HG02884 (cell line): ENCODE results near the gene NFASC.

Experiments
- ATAC-seq: cut with Tn5 transposase; IDR thresholded peaks from one replicate; pipeline ENCODE4 v1.9.1; 2021; ENCODE audit warnings: mild to moderate bottlenecking, moderate library complexity; ENCODE audit not compliant: unreplicated experiment

The NFASC gene

GRCh38 chr1:204979306-204979705 is 108.6 kb downstream of the NFASC start:
- no peak for ATAC-seq

GRCh38 chr1:204979891-204980649 is 109.4 kb downstream of the NFASC start:
- ATAC-seq, result no peak

GRCh38 chr1:204980840-204981405 is 110.3 kb downstream of the NFASC start:
- ATAC-seq, result no peak

GRCh38 chr1:204983136-204983535 is 112.5 kb downstream of the NFASC start:
- no peak for ATAC-seq

GRCh38 chr1:204983881-204984280 is 113.2 kb downstream of the NFASC start:
- ATAC-seq, result no peak

- no peak for ATAC-seq
Measured at GRCh38 chr1:204984499-204984898, 113.8 kb downstream of the NFASC start.

- ATAC-seq, result no peak
Measured at GRCh38 chr1:204986181-204986580, 115.5 kb downstream of the NFASC start.

GRCh38 chr1:204987689-204988088 is 117.0 kb downstream of the NFASC start:
- ATAC-seq, result no peak

GRCh38 chr1:204988196-204988595 is 117.5 kb downstream of the NFASC start:
- ATAC-seq, result no peak

- no peak for ATAC-seq
Measured at GRCh38 chr1:204989266-204990058, 118.8 kb downstream of the NFASC start.

GRCh38 chr1:204990059-204990664 is 119.5 kb downstream of the NFASC start:
- ATAC-seq, result no peak

GRCh38 chr1:204990721-204991341 is 120.2 kb downstream of the NFASC start:
- ATAC-seq, result no peak

GRCh38 chr1:204991342-204991844 is 120.7 kb downstream of the NFASC start:
- no peak for ATAC-seq

GRCh38 chr1:204992201-204992997 is 121.7 kb downstream of the NFASC start:
- no peak for ATAC-seq

- ATAC-seq, result no peak
Measured at GRCh38 chr1:204992998-204993314, 122.3 kb downstream of the NFASC start.

- ATAC-seq, result no peak
Measured at GRCh38 chr1:204994086-204994862, 123.6 kb downstream of the NFASC start.

- no peak for ATAC-seq
Measured at GRCh38 chr1:204996981-204997380, 126.3 kb downstream of the NFASC start.

GRCh38 chr1:204997591-204998355 is 127.1 kb downstream of the NFASC start:
- ATAC-seq, result no peak

- no peak for ATAC-seq
Measured at GRCh38 chr1:205001162-205001561, 130.5 kb downstream of the NFASC start.
